WERI-Rb-1 (cell line): ENCODE measurements around the gene DNM3.
A peak's percentile ranks its signal among the peaks of the same experiment; 100 is the strongest.

ENCODE experiments used
- DNase-seq: peaks from one replicate; pipeline ENCODE4 v3.0.0-alpha.2; 2020
- H3K27ac ChIP-seq: fragments of 250-450 bp; sonication (Bioruptor Pico); 2 replicates; pipeline ENCODE4 v1.5.1; 2020; ENCODE audit warnings: mild to moderate bottlenecking, moderate library complexity
- H3K27me3 ChIP-seq: fragments of 250-450 bp; sonication (Bioruptor Pico); 2 replicates; pipeline ENCODE4 v1.5.1; 2021; ENCODE audit warnings: mild to moderate bottlenecking, low read depth, moderate library complexity; ENCODE audit not compliant: insufficient read depth, severe bottlenecking
- H3K36me3 ChIP-seq: fragments of 250-450 bp; sonication (Bioruptor Pico); 2 replicates; pipeline ENCODE4 v1.5.1; 2020; ENCODE audit warnings: mild to moderate bottlenecking, moderate library complexity
- H3K4me3 ChIP-seq: 2 replicates; pipeline ENCODE4 v1.5.1; 2011; ENCODE audit warnings: low read depth, mild to moderate bottlenecking, control low read depth, low read length
- H3K9me3 ChIP-seq: fragments of 250-450 bp; sonication (Bioruptor Pico); 2 replicates; pipeline ENCODE4 v1.5.1; 2021; ENCODE audit warnings: mild to moderate bottlenecking, moderate library complexity; ENCODE audit not compliant: severe bottlenecking
- CTCF ChIP-seq: IDR thresholded peaks from 2 replicates; pipeline ENCODE4 v1.5.1; 2011; ENCODE audit warnings: low read depth, mild to moderate bottlenecking, control low read depth, inconsistent platforms, low read length

DNM3 gene

DNA sequence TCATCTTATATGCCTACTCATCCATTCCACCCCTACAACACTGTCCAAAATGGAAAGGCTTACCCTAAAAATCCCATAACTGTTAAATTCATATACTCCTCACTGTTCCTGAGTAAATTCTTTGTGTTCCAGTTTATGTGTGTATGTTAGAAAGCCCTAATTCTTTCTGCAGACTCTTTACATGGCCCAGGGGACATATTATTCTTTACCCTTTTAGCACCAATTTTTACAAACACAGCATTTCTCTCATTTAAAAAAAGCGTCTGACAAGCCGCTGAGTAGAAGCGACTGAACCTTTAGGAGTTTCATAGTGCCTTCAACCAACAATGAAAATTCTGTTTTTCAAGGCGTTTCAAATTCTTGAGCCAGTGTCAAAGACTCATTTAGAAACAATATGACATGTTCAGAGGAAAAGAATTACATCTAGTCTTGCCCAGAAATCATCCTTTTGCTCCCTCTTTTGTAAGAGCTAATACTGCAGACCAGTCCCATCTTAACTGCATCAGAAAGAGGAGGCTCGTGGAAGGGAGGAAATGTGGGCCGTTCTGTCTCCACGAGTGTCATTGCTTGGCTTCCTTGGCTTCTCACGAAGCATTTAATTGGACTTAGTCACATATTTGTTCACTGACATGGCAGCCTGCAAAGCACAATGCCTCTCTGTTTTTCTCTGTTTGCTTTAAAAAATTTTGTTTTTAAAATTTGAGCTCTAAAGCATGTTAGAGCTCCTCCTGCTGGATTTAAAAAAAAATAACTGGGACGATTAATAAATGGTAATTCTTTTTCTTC, 557.9 kb downstream of the DNM3 start:
- no peak overlapping the region for H3K27ac ChIP-seq
- TF ChIP-seq CTCF, result peak; percentile 25; the same call in 1 of the 2 replicates
- H3K9me3 ChIP-seq, result no peaks in the 10 kb centered on the region
- H3K27me3 ChIP-seq, result no peaks in the 10 kb centered on the region
- no peak overlapping the region for H3K4me3 ChIP-seq
- no peaks in the 10 kb centered on the region for H3K36me3 ChIP-seq
- no peak for DNase-seq

DNA sequence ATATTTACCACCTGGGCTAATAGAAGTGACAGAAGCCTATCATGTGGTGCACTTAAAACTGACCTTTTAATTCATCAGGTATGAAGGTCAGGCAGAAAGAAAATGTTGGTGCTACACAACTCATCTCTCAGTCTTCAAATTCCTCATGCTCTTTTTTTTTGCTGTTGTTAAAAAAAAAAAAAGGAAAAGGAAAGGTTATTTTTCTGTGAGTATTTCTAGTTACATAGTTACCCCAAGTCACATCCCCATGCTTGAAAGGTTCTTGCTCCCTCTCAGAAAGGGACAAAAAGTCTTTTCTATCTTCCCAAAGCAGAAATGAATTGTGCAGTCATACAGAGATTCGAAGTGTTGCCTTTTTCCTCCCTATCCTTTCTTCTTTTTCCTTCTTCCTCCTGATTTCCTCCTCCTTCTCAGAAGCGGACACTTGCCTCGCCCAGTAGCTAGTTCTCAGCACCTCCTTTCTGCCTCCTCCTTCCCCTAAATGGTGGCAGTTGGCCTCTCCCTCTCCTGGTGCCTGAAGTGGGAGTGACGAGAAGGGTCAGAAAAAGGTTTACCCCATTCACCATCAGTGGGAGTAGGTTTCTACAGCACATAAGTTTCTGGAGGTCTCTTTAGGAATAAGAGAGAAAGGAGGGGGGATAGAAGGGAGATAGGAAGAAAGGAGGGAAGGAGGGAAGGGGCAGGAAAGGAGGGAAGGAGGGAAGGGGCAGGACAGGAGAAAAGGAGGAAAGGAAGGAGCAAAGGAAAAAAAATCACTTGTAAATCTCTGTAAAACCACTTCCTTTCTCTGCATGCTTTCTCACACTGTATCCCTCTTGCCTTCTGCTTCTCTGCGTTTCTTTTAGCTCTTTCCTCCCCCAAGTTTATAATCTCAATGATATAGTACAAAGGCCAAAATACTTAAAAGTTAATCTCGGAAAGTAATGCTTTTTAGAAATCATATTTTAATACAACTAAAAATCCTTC, 558.7 kb downstream of the DNM3 start:
- Histone ChIP-seq H3K9me3 (no peaks in the 10 kb centered on the region), H3K36me3 (no peaks in the 10 kb centered on the region), H3K27me3 (no peaks in the 10 kb centered on the region), H3K4me3 (no peak overlapping the region), H3K27ac (no peak overlapping the region)
- no peak for TF ChIP-seq CTCF
- DNase-seq, result no peak

DNA sequence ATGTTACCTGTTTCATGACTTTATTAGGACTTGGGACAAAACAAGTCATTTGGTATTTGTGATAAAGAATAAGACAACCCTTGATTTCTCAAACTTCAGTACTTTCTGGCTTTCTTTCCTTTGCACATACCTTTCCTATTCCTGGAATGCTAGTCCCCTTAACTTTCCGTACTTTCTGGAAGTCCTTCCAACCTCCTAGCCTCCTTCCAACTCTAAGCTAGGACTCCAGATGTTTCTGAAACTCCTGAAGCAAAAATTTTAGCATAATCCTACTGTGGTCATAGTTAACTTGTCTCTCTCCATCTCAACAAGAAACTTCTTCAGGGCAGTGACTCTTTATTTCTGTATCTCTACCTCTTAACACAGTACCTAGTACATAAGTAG, 559.4 kb downstream of the DNM3 start:
- no peak for TF ChIP-seq CTCF
- no peak overlapping the region for H3K27ac ChIP-seq
- no peaks in the 10 kb centered on the region for H3K36me3 ChIP-seq
- no peak overlapping the region for H3K4me3 ChIP-seq
- H3K9me3 ChIP-seq, result no peaks in the 10 kb centered on the region
- no peaks in the 10 kb centered on the region for H3K27me3 ChIP-seq
- no peak for DNase-seq

DNA sequence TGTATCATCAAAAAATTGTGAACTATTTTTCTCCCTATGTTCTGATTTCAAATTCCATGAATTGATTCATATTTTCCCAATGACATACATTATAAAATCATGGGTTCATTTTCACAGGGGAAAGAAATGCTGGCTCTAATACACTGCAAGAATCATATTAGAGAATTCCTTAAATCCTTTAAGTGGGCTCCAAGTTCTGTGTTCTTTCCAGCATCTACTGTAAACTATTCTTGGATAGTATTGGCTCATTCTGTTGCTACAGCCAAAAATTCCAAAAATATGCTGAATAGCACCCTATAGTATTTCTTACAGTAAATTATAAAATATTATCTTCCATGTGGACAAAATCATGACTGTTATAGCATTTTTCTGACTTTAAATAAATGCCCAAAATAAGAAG, 560.2 kb downstream of the DNM3 start:
- H3K4me3 ChIP-seq, result no peak overlapping the region
- DNase-seq, result no peak
- no peaks in the 10 kb centered on the region for H3K9me3 ChIP-seq
- no peaks in the 10 kb centered on the region for H3K36me3 ChIP-seq
- TF ChIP-seq CTCF, result no peak
- H3K27ac ChIP-seq, result no peak overlapping the region
- no peaks in the 10 kb centered on the region for H3K27me3 ChIP-seq

DNA sequence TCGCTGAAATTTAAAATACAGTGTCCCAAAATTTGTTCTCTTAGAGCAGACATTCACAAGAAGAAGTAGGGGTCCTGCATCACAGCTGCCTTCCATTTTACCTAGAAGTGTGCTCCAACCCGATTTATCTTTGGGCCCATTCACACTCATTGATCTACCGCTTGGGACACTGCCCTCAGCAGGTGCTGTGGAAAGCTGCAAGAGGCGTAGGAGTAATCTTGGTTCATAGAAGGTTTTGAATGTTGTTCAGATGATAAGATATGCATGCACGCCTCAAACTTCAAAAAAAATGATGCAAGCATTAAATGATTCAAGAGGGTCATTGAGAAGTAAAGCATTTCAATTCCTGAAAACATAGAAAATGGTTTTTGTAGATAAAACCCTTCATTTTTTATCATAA, 560.6 kb downstream of the DNM3 start:
- Histone ChIP-seq H3K27me3 (no peaks in the 10 kb centered on the region), H3K36me3 (no peaks in the 10 kb centered on the region), H3K9me3 (no peaks in the 10 kb centered on the region), H3K27ac (no peak overlapping the region), H3K4me3 (no peak overlapping the region)
- peak; percentile 55 for TF ChIP-seq CTCF
- peak; percentile 25 for DNase-seq
